GM13976 (cell line): Measurements from ENCODE around the gene ADD1.

Experiments used
- DNase-seq: peaks from one replicate; pipeline ENCODE4 v3.0.0; 2012; ENCODE audit warnings: low spot score
- CTCF ChIP-seq: IDR thresholded peaks from 2 replicates; pipeline ENCODE4 v1.5.1; 2012; ENCODE audit warnings: borderline replicate concordance, mild to moderate bottlenecking; ENCODE audit not compliant: insufficient read depth; ENCODE audit errors: extremely low read depth, missing control alignments, control extremely low read depth
- in situ Hi-C: fragments of 300-500 bp; cut with MboI; formaldehyde crosslinking; loops from one replicate; pipeline ENCODE4 v1.12.0; 2022; ENCODE audit warnings: low sequenced_read_pairs, mixed read lengths, inconsistent platforms; ENCODE audit not compliant: unreplicated experiment

The ADD1 gene

GRCh38 chr4:2873329-2873728 is 29.7 kb downstream of the ADD1 start:
- TF ChIP-seq CTCF = no peak
- in situ Hi-C loops = no loop called here
- no peak for DNase-seq

GRCh38 chr4:2874861-2875260 is 31.2 kb downstream of the ADD1 start:
- TF ChIP-seq CTCF = no peak
- in situ Hi-C loops = no loop called here
- DNase-seq = no peak

- no peak for TF ChIP-seq CTCF
- in situ Hi-C loops = no loop called here
- no peak for DNase-seq
Observed at GRCh38 chr4:2875556-2875955, 31.9 kb downstream of the ADD1 start.

GRCh38 chr4:2878346-2878745 is 34.7 kb downstream of the ADD1 start:
- no peak for TF ChIP-seq CTCF
- in situ Hi-C loops = no loop called here

GRCh38 chr4:2879026-2879425 is 35.4 kb downstream of the ADD1 start:
- in situ Hi-C loops = no loop called here
- no peak for TF ChIP-seq CTCF
- DNase-seq = no peak

More at GRCh38 chr4:2878346-2878745, 34.7 kb downstream of the ADD1 start:
- DNase-seq = no peak

DNA sequence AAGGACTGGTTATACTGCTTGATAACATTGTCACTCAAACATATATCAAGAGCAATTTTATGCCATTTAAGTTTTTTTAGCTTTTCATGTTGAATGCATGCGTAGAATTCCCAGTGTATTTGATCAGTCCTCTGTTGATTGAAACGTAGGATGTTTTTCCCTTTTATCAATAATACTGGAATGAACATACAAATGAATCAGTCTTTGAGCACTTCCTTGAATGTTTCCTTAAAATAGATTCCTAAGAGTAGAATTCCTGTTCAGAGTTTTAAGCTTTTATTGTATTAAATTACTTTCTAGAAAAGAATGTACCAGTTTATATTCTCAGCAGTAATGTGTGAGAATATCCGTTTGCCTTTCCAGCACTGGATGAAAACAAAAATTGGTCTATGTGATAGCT is 37.8 kb downstream of the ADD1 start:
- TF ChIP-seq CTCF = no peak

DNA sequence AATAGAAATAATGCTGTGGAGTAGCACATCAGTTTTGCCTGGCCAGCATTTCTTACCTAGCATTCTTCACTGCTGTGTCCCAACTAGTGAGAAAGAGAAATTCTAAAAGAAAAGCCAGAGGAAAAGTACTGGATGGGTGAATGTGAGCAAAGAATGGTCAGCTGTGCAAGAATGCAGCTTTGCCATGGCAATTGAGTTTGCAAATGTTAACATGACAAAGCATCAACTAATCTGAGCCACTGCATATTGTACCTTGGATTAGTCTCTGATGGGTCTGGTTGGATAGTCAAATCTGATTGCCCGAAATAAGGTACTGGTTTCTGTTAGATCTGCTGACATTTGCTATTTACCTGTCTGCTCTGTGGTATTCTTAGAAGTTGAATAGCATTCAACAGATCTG is 38.7 kb downstream of the ADD1 start:
- in situ Hi-C loops = no loop called here
- no peak for TF ChIP-seq CTCF

More for the DNA sequence above, 37.8 kb downstream of the ADD1 start:
- in situ Hi-C loops = no loop called here
- DNase-seq = no peak

More for the DNA sequence above, 38.7 kb downstream of the ADD1 start:
- no peak for DNase-seq
